H4 (cell line): Measurements from ENCODE around the gene CD200R1. TPM values are rescaled to one million over a fixed set of nuclear protein-coding genes. Genes with fewer than 3 reads are reported as not detected.

Experiments
- DNase-seq: peaks from one replicate; pipeline ENCODE4 v3.0.0-alpha.2; 2015; ENCODE audit warnings: low spot score
- total RNA-seq: library from RNA; depleted of rRNA; stranded (reverse); fragments of >200 nt; shearing (Covaris generic); gene quantifications from 2 replicates; pipeline ENCODE4 v1.2.3, GENCODE V29; 2014; rRNA removed

CD200R1 gene
- 0.31 TPM in 1 of 2 replicates, not detected in the other for total RNA-seq

DNA sequence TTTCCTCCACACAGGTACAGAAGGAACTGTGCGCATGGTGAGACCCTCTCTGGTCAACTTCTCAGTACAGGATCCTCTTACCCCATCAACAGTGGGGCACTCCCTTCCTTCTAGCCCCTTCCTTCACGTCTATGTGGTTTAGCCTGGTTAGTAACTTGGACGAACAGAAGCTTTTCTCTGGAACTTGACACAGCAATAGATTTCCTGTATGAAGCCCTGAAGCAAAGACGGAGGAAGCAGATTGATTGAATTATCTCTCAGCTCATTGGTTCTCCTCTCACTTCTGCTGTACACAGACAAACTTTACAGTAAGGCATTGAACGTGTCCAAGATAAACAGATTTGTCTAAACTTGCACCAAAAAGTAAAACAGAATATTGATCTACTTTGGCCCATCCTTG lies at the start of gene CD200R1:
Gene CD200R1, minus strand, starts transcription at position 210 of the 400 bp plus-strand sequence. CDS start 246 bp downstream, outside the sequence.
- no peak for DNase-seq

- no peak for DNase-seq
These were observed 46.6 kb upstream of the CD200R1 start for GRCh38 chr3:113021471-113021870.

- peak; percentile 87 for DNase-seq
These were observed 44.6 kb upstream of the CD200R1 start for GRCh38 chr3:113019182-113020137.

- DNase-seq = no peak
These were observed 43.8 kb upstream of the CD200R1 start for GRCh38 chr3:113018536-113019181.

DNA sequence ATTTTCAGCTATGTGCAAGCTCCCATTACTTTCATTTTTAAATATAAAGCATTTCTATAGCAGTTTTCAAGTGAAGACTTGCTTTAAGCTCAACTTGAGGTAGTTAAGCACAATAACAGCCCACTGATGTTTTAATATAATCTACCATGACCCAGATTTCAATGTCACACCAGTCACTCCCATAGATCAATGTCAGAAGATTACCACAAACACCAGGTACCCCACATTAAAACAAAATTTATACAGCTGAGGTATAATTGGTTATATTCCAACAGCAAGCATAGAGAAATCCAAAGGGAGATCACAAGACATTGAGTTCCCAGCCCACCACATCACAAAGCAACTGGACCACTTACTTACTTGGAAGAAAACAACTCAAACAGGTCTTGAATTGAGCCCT lies 38.7 kb upstream of the CD200R1 start:
- no peak for DNase-seq

DNA sequence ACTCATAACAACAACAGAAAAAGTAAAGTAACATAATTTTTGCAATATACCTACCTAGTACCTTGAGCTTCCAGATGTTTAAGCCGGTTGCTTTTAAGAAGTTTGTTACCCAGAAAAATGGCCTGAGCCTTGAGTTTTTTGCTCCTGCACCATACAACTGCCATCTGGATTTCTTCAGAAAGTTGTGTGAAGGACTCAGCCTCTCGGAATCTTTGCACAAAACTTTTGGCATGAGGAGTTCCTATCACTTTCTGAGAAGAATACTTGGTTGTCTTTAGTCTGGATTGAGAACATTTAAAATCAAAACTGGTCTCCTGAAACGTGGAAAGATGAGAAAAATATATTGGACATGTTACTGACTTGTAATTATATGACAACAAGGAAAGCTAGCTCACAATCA lies 33.2 kb upstream of the CD200R1 start:
- no peak for DNase-seq

DNA sequence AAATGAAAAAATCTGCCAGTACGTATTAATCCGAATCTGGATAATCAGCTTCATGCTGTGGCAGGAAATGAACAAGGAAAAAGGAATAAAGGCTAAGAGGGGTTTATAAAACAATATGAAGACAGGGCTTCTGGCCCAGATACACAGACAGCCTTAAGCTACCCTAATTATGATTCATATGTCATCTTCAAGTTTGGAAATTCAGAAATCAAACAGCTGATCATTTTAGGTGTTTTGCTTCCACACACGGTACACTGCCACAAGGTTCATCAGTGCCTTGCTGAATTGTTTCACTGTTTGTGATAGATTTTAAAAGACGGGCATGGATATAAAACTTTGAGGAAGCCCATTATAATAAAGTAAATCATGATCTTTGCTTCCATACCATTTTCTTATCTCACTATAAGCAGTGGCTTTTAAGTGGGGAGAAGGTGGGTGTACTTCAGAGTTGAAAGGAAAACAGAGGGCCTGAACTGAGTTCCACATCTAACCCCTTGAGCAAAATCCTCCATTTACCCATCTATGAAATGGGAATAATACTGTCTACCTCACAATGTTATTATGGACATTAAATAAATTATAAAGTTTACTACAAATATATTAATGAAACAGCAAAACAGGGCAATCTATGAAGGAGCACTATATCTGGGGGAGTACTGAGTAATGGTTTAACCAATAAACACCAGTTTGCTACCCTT lies 31.6 kb upstream of the CD200R1 start:
- DNase-seq = no peak

GRCh38 chr3:113005611-113006010 lies 30.7 kb upstream of the CD200R1 start:
- DNase-seq = no peak

- DNase-seq = no peak
These were observed 27.8 kb upstream of the CD200R1 start for GRCh38 chr3:113002679-113003078.

DNA sequence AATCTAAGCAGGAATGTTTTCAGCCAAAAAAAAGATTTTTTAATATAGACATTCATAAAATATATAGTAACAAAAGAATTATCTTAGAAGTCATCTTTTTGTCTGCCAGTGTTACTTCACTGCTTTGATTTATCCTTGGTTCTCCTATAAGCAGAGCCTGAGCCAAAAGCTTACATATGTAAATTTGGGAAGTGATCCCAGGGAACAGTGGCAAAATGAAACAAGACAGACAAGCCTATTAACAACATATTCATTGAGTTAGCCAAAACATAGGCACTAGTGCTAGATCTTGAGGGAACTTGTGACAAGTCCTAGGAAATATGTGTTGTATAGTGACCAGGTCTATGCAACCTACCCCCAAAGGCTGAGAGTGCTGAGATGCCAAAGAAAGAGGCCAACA lies 27.1 kb upstream of the CD200R1 start:
- no peak for DNase-seq

DNA sequence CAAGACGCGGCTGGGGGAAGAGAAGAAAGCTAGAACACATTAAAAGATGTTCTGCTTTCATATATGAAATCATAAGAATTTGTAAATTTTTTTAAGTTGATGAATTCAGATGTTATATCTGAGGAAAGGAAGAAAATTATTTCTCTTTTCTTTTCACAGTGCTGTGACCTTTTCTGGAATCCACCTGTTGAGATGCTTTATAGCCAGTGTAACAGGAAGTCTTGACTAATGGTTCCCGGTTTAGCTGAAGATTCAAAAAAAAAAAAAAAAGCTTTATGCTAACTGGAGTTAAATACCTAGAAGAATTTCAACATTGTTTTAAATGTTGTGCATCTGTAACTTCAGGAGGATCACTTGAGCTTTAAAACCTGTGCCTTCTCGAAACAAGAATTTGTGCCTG lies 25.8 kb upstream of the CD200R1 start:
- DNase-seq = no peak

GRCh38 chr3:112995800-112996199 lies 20.9 kb upstream of the CD200R1 start:
- no peak for DNase-seq

GRCh38 chr3:112990672-112991602 lies 16.0 kb upstream of the CD200R1 start, which contains the start of gene GTPBP8:
TSS of gene GTPBP8 (plus strand) at chr3:112990984. CDS start at chr3:112991000, 16 bp downstream.
- peak; percentile 88 for DNase-seq

GRCh38 chr3:112987710-112988334 lies 12.9 kb upstream of the CD200R1 start:
- DNase-seq = no peak

- DNase-seq = peak; percentile 69
These were observed 9.6 kb upstream of the CD200R1 start for GRCh38 chr3:112984485-112984884.

DNA sequence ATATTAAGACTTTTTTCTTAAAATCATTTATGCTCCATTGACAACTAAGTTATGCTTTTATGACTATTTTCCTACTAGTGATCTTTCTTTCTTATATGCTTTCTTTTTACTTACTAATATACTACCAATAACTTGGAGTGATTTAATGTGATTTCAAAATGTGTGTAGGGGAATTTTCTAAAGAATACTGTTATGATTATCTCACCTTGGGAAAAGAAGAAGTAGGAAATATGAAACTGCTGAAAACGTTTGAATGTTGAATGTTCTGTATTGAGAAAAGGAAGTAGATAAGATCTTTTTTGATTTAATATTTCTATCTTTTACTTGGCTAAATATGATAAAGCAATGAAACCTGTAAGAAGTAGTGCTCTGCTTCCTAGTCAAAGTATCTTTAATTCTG lies 7.8 kb upstream of the CD200R1 start:
- DNase-seq = no peak

DNA sequence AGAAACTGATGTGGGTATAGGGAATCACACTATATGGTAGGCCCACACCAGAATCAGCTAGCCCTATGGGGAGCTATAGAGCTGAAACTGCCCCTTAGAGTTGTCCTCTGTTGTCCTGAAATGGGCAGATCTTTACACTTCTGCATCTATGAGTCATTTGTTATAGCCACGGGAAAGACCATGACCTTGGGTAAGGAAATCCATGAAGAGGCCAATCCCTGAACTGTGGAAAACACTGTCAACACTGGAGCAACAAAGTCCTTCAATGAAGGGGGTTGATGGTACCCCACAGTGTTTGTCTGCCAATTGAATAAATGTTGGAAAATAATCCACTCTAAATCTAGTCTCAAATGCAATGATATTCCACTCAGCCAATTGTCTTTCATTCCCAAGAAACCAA lies 5.2 kb upstream of the CD200R1 start:
- DNase-seq = no peak

DNA sequence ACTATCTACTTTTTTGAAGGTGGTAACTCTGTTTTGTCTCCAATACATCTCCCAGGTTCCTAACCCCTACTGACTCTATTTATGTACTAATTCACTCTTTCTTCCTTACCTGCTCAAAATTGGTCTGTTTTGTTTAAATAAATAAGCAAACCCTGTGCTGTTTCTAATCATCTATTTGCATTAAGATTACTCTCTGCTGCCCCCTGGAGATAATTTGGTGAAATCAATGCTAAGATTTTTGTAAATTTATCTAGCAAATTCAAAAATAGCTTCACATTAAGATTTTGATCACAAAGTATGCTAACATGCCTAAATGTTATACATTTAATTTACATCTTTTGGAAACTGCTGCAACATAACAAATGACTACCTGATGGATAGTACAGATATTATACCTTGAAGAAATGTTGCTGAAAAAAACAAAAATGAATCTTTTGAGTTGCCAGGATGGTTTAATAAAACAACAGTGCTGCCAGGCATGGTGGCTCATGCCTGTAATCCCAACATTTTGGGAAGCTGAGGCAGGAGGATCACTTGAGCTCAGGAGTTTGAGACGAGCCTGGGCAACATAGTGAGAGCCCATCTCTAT lies 4.4 kb upstream of the CD200R1 start:
- DNase-seq = peak; percentile 12

DNA sequence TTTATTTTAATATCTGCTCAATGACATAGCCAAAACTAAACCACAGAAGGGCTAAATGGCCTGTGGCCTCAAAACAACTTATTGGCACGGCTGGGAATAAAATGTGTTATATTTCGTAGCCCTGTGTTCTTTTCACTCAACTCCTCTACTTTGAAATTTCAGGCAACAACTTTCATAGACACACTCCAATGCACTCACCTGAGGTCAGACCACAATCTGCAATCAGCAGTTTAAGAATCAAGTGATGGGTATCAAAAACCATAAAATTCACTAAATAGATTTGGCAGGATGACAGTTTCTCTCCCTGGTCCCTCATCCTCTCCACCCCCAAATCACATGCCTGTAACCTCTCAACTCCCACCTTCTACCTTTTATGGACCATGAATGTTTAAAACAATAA lies 2.0 kb upstream of the CD200R1 start:
- DNase-seq = no peak

- DNase-seq = no peak
These were observed 1.1 kb upstream of the CD200R1 start for GRCh38 chr3:112976001-112976400.
